Natural killer cell treated with Interleukin-12 subunit alpha and Interleukin-12 subunit beta and Interleukin-15 and Interleukin-18, amount 100 ng/mL, for 72 hours (primary cell): Measurements from ENCODE around the gene PCED1A. TPM values are rescaled to one million over a fixed set of nuclear protein-coding genes. Genes with fewer than 3 reads are reported as not detected.

Experiments
- ATAC-seq, 2 donors: fragments of 150-1000 bp; cut with Tn5 transposase in 1 of 2; sonication (Bioruptor Pico), chemical (Tn5 transposase) in 1 of 2; 2 replicates each; pipeline ENCODE4 v1.10.0; 2021
- DNase-seq: peaks from one replicate; pipeline ENCODE4 v3.0.0; 2022; ENCODE audit warnings: low spot score
- H3K27ac Mint-ChIP-seq, 2 donors: 1 replicate in 1 of 2; 2 replicates in 1 of 2; pipeline ENCODE4 v1.8.0; 2022; ENCODE audit warnings: mixed read lengths in 2 of 2, mild to moderate bottlenecking in 1 of 2, moderate library complexity in 1 of 2
- H3K27me3 Mint-ChIP-seq, 2 donors: 1 replicate in 1 of 2; 2 replicates in 1 of 2; pipeline ENCODE4 v1.8.0; 2022; ENCODE audit warnings: mixed read lengths in 2 of 2
- H3K36me3 Mint-ChIP-seq: one replicate; pipeline ENCODE4 v1.8.0; 2022; ENCODE audit warnings: mixed read lengths
- H3K4me1 Mint-ChIP-seq, 2 donors: 1 replicate in 1 of 2; 2 replicates in 1 of 2; pipeline ENCODE4 v1.8.0; 2022; ENCODE audit warnings: low read depth in 2 of 2, mixed read lengths in 2 of 2, mild to moderate bottlenecking in 1 of 2
- H3K4me3 Mint-ChIP-seq: one replicate; pipeline ENCODE4 v1.8.0; 2022; ENCODE audit warnings: mixed read lengths
- H3K9me3 Mint-ChIP-seq: 2 replicates; pipeline ENCODE4 v1.8.0; 2022; ENCODE audit warnings: mixed read lengths
- total RNA-seq, 2 donors: library from RNA; stranded (reverse); gene quantifications; one replicate each; pipeline ENCODE4 v1.2.3, GENCODE V29; 2022

PCED1A gene, protein sequence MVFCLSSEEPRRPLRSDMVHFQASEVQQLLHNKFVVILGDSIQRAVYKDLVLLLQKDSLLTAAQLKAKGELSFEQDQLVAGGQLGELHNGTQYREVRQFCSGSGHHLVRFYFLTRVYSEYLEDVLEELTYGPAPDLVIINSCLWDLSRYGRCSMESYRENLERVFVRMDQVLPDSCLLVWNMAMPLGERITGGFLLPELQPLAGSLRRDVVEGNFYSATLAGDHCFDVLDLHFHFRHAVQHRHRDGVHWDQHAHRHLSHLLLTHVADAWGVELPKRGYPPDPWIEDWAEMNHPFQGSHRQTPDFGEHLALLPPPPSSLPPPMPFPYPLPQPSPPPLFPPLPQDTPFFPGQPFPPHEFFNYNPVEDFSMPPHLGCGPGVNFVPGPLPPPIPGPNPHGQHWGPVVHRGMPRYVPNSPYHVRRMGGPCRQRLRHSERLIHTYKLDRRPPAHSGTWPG
- 10 to 100 TPM; 53.8 to 62.6 TPM for total RNA-seq

DNA sequence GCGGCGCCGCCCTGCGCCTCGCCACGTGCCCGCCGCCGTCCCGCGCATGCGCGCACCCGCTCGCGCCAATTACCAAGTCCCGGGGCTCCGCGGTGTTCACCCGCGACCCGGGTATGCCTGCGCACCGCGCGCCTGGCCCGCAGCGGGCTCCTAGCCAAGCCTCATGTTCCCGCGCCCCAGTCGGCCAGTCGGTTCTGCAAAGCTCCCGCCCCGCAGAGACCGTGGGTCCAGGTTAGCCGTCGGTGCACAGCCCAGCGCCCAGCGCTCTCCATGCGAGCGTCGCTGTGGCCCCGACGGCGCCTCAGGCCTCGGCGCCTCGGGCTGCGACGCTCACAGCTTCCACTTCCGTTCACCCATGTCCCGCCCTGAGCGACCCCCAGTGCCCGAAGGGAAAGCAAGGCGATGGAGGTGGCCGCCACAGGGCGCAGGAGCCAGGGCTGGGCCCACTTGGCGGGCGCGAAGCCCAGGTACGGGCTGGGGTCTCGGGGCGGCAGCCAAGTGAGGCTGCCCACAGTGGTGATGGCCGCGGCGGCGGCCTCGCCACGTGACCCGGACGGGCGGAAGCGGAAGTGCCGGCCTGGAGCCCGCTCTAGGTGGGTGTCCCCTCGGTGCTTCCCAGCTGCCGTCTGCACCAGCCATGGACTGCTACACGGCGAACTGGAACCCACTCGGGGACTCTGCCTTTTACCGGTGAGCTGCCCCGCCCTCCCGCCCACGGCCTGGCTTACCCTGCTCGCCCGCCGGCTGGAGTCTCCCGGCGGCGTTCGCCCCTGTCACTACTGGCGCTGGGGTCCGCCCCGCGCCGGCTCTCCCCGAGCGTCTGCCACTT lies at the start of gene PCED1A, which contains the start of gene VPS16:
Gene PCED1A, minus strand, starts transcription at position 518 of the 829 bp plus-strand sequence. CDS start 743 bp downstream, outside the sequence.
Gene VPS16, plus strand, starts transcription at position 608 of the 829 bp plus-strand sequence. Its CDS starts 30 bp downstream, at position 638.
- Mint-ChIP-seq H3K36me3 (peaks cover 30% of the 10 kb centered on the region), H3K27me3 (no peaks in the 10 kb centered on the region), H3K9me3 (no peaks in the 10 kb centered on the region), H3K27ac (peak within 1 kb of the TSS; percentile 89 to 92), H3K4me3 (peak within 1 kb of the TSS; percentile 91), H3K4me1 (peaks cover 35 to 55% of the 10 kb centered on the region in 2 donors)
- ATAC-seq (peak; percentile 97 to 98), DNase-seq (peak; percentile 92)

DNA sequence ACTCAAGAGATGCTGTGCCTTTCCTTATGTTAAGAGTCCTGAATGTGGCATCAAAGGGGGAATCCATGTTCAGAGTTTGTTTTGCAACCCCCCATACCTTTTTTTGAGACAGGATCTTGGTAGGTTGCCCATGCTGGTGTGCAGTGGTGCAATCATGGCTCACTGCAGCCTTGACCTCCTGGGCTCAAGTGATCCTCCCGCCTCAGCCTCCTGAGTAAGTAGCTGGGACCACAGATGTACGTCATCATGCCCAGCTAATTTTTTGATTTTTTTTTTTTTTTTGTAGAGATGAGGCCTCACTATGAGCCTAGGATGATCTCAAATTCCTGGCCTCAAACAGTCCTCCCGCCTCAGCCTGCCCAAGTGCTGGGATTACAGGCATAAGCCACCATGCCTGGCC lies 49.3 kb upstream of the PCED1A start:
- peaks cover 56 to 62% of the 10 kb centered on the region in 2 donors for H3K4me1 Mint-ChIP-seq
- ATAC-seq = no peak
- no peak overlapping the region for H3K4me3 Mint-ChIP-seq
- peaks cover 4% of the 10 kb centered on the region for H3K9me3 Mint-ChIP-seq
- no peak for DNase-seq
- no peaks in the 10 kb centered on the region for H3K36me3 Mint-ChIP-seq
- no peaks in the 10 kb centered on the region for H3K27me3 Mint-ChIP-seq
- peak overlapping the region in 1 of 2 donors; percentile 4 for H3K27ac Mint-ChIP-seq

DNA sequence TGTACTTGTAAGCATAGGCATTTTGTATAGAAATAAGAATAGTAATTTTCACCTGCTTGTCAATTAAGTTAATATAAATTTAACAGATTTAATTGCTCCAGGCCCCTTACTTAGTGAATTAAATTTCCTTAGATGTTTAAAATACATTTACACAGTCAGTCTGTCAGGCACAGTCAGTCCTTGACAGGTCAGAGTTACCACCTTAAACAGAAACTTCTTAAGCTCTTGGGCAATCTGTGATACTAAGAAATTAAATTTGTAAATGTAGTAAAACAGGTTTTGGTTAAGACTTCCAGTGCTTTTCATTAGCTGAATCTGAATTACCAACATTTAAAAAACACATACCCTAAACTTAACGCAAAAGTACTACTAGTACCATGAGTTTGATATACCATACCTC lies 48.8 kb upstream of the PCED1A start:
- no peak overlapping the region for H3K27ac Mint-ChIP-seq
- ATAC-seq (no peak), DNase-seq (no peak)
- no peaks in the 10 kb centered on the region for H3K27me3 Mint-ChIP-seq
- H3K9me3 Mint-ChIP-seq = peaks cover 4% of the 10 kb centered on the region
- H3K4me1 Mint-ChIP-seq = peaks cover 62 to 63% of the 10 kb centered on the region in 2 donors
- H3K4me3 Mint-ChIP-seq = no peak overlapping the region
- no peaks in the 10 kb centered on the region for H3K36me3 Mint-ChIP-seq

DNA sequence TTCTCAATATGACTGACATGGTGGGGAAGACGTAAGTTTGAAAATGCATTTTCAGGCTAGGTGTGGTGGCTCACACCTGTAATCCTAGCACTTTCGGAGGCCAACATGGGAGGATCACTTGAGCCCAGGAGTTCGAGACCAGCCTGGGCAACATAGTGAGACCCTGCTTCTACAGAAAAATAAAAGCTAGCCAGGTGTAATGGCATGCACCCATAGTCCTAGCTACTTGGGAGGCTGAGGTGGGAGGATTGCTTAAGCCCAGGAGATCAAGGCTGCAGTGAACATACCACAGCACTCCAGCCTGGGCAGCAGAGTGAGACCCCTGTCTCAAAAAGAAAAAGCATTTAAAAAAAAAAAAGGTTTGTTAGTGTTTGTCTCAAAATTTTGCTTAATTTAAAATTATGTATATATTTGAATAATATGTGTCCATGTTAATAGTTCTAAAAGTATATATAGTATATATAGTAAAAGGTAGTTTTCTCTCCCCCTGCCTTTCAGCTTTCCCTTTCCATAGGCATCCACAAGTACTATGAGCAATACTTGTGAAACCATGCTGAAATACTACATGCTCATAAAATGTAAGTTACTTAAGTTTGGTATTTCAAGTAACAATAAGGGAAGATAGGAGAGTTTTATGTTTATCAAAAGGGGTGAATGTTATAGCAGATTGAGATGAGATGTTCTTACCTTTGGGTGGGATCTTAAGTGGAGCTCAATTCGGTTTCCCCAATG lies 47.9 kb upstream of the PCED1A start:
- H3K4me3 Mint-ChIP-seq = no peak overlapping the region
- no peaks in the 10 kb centered on the region for H3K36me3 Mint-ChIP-seq
- peak overlapping the region in 1 of 2 donors; percentile 32 for H3K27ac Mint-ChIP-seq
- DNase-seq (no peak), ATAC-seq (no peak)
- H3K9me3 Mint-ChIP-seq = peaks cover 4% of the 10 kb centered on the region
- no peaks in the 10 kb centered on the region for H3K27me3 Mint-ChIP-seq
- peaks cover 66 to 68% of the 10 kb centered on the region in 2 donors for H3K4me1 Mint-ChIP-seq

DNA sequence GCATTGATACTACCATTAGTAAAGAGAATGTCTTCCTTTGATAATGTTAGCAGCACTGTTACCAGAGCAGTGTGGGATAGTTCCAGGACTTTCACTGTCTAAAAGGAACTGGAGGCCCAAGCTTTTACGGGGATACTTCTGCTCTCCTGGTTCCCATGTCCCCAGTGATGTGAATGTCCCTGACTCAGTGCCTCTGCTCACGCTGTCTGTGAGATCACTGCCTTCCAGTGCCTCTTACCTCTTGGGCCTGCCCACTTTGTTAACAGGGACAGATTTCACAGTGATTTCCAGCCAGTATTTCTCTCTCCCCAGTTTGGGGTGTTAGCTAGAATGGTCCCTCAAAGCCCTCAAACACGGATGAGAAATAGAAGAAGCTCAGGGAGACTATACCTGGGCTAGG lies 47.3 kb upstream of the PCED1A start:
- Mint-ChIP-seq H3K9me3 (peaks cover 4% of the 10 kb centered on the region), H3K4me3 (no peak overlapping the region), H3K27me3 (no peaks in the 10 kb centered on the region), H3K27ac (peak overlapping the region in 1 of 2 donors; percentile 2), H3K36me3 (no peaks in the 10 kb centered on the region), H3K4me1 (peaks cover 62 to 63% of the 10 kb centered on the region in 2 donors)
- no peak for ATAC-seq
- no peak for DNase-seq

DNA sequence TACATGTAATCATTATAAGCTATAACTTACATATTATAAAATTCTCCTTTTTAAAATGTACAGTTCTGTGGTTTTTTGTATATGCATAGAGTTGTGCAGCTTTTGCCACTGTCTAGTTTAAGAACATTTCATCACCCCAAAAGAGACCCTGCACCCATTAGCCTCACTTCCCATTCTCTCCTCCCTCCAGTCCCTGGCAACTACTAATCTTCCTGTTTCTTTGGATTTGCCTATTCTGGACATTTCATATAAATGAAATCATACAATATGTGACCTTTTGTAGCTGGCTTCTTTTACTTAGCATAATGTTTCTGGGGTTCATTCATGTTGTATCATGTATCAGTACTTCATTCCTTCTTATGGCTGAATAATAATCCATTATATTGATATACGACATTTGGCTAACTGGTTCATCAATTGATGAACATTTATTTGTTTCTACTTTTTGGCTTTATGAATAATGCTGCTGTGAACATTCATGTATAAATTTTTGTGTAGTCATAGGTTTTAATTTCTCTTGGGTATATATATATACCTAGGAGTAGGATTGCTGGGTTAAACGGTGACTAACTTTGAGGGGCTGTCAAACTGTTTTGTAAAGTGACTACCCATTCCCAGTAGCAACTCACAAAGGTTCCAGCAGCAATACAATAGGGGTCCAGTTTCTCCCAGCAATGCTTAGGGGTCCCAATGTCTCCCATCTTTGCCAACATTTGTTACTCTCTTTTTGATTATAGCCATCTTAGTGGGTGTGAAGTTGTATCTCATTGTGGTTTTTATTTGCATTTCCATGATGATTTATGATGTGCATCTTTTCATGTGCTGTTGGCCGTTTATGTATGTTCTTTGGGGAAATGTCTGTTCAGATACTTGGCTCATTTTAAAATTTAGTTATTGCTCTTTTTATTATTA lies 43.5 kb upstream of the PCED1A start:
- no peaks in the 10 kb centered on the region for H3K27me3 Mint-ChIP-seq
- ATAC-seq = peak in 1 of 2 donors; percentile 24
- DNase-seq = no peak
- H3K27ac Mint-ChIP-seq = peak overlapping the region in 1 of 2 donors; percentile 68
- no peaks in the 10 kb centered on the region for H3K9me3 Mint-ChIP-seq
- no peaks in the 10 kb centered on the region for H3K36me3 Mint-ChIP-seq
- H3K4me3 Mint-ChIP-seq = peak overlapping the region; percentile 69
- H3K4me1 Mint-ChIP-seq = peaks cover 47 to 48% of the 10 kb centered on the region in 2 donors

DNA sequence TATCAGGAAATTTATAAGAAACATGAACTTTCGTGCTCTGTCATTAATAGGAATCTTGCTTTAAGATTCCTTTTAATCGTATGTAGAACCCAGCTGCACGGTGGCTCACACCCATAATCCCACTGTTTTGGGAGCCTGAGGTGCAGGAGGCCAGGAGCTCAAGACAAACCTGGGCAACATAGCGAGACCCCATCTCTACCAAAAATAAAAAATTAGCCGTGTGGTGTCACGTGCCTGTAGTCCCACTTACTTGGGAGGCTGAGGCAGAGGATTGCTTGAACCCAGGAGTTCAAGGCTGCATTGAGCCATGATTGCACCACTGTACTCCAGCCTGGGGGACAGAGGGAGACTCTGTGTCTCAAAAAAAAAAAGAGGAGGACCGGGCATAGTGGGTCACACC lies 40.2 kb upstream of the PCED1A start:
- no peaks in the 10 kb centered on the region for H3K9me3 Mint-ChIP-seq
- ATAC-seq = no peak
- no peak overlapping the region for H3K4me3 Mint-ChIP-seq

DNA sequence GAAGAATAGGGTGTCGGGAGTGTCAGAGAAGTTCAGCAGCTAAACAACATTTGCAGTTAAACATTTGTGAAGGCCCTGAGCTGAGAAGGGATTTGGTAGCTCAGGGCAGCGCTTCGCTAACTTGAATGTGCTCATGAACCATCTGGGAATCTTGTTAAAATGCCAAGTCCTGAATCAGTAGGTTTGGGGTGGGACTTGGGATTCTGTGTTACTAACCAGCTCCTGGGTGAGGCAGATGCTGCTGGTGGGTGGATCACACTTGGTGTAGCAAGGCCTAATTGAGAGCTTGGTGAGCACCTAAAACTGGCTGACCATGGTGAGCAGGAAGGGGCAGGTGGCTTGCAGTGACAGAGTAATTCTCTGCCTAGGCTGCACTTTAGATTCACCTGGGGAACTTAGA lies 38.7 kb upstream of the PCED1A start:
- no peak for DNase-seq
- H3K4me3 Mint-ChIP-seq = no peak overlapping the region
- H3K9me3 Mint-ChIP-seq = no peaks in the 10 kb centered on the region
- H3K36me3 Mint-ChIP-seq = no peaks in the 10 kb centered on the region
- no peak for ATAC-seq
- H3K27me3 Mint-ChIP-seq = no peaks in the 10 kb centered on the region
- peaks cover 46 to 48% of the 10 kb centered on the region in 2 donors for H3K4me1 Mint-ChIP-seq
- peak overlapping the region in 1 of 2 donors; percentile 30 for H3K27ac Mint-ChIP-seq

More for the DNA sequence above, 40.2 kb upstream of the PCED1A start:
- peaks cover 48 to 49% of the 10 kb centered on the region in 2 donors for H3K4me1 Mint-ChIP-seq
- peak overlapping the region in 1 of 2 donors; percentile 50 for H3K27ac Mint-ChIP-seq
- no peak for DNase-seq
- no peaks in the 10 kb centered on the region for H3K36me3 Mint-ChIP-seq
- no peaks in the 10 kb centered on the region for H3K27me3 Mint-ChIP-seq

DNA sequence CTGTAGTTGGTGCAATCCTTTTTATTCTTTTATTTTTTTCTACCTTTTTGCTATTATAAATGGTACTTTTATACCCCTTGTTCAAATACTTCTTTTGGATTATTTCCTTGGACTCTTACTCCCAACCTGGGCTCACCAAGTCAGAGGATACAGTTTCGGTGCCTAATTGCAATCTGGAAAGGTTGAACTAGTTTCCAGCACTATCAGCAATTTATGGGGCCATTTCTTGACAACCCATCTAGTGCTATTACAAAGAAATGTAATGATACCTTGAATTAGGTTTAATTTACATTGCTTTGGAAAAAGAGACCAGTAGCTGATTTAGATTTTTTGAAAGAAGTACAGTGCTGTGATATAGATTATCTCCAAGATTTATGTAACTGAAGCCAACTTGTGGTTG lies 38.1 kb upstream of the PCED1A start:
- DNase-seq = no peak
- H3K27ac Mint-ChIP-seq = peak overlapping the region in 1 of 2 donors; percentile 30

DNA sequence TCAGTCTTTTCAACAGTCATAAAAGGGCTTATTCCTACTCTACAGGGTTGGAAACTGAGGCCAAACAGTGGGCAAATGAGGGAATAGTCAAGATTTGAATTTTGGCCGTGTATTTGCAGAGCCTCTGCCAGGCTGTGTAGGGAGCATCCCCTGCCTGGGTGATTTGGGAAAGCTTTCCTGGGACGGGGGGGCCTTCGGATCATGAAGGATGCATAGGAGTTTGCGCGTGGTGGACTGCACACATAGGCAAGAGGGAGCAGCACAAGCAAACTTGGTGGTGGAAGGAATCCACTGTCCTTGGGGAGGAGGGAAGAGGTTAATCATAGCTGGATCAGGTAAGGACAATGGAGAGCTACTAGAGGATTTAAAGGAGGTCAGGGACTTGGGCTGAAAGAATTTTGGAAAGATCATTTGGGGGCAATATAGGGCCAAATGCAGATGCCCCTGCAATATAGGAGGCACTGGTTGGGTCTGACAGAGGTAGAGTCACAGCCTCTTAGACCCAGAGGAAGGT lies 35.3 kb upstream of the PCED1A start:
- Mint-ChIP-seq H3K36me3 (no peaks in the 10 kb centered on the region), H3K9me3 (no peaks in the 10 kb centered on the region), H3K4me1 (peaks cover 57 to 58% of the 10 kb centered on the region in 2 donors), H3K27ac (peak overlapping the region; percentile 52 to 83), H3K27me3 (no peaks in the 10 kb centered on the region), H3K4me3 (peak overlapping the region; percentile 47)
- ATAC-seq (no peak), DNase-seq (no peak)

More for the DNA sequence above, 38.1 kb upstream of the PCED1A start:
- Mint-ChIP-seq H3K27me3 (no peaks in the 10 kb centered on the region), H3K4me1 (peaks cover 40 to 44% of the 10 kb centered on the region in 2 donors), H3K9me3 (no peaks in the 10 kb centered on the region), H3K36me3 (no peaks in the 10 kb centered on the region), H3K4me3 (no peak overlapping the region)
- ATAC-seq = no peak

DNA sequence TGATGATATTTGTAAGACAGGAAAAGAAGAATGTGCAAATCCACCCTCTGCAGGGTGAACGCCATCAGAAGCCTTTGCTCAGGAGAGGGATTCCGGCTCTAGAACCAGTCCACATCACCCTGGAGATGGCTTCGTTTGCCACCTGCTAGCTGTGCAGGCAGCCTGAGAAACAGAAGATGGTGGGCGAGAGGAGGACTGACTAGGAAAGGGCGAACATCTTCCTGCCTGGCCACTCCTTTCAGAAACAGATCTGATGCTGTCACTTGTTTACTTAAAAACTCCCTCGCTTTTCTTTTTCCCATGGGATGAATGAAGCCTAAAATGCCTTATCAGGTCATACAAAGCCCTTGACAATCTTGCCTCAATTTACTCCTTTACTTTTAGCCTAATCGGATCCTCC lies 34.0 kb upstream of the PCED1A start:
- ATAC-seq = no peak
- Mint-ChIP-seq H3K4me3 (peak overlapping the region; percentile 77), H3K4me1 (peaks cover 55 to 57% of the 10 kb centered on the region in 2 donors), H3K27me3 (no peaks in the 10 kb centered on the region), H3K36me3 (no peaks in the 10 kb centered on the region), H3K27ac (peak overlapping the region; percentile 52 to 83), H3K9me3 (no peaks in the 10 kb centered on the region)
- no peak for DNase-seq

DNA sequence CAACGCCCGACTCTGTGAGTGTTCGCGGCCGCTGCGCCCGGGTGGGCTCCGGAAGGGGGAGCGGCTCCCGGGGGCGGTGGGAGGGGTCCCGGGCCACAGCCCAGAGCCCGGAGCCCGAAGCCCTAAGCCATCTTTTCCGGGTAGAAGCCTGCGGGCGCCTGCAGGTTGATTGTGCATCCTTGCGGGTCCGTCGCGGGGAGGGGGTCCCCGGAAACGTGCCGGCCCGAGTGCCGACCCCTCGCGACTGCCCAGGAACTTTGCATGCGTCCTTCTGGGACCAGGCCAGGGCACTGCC lies 33.2 kb upstream of the PCED1A start:
- H3K27ac Mint-ChIP-seq = peak overlapping the region; percentile 52 to 83
- no peaks in the 10 kb centered on the region for H3K27me3 Mint-ChIP-seq
- DNase-seq = peak; percentile 80
- H3K4me3 Mint-ChIP-seq = peak overlapping the region; percentile 77
- peaks cover 52 to 54% of the 10 kb centered on the region in 2 donors for H3K4me1 Mint-ChIP-seq
- H3K9me3 Mint-ChIP-seq = no peaks in the 10 kb centered on the region
- peak in 1 of 2 donors; percentile 68 for ATAC-seq
- H3K36me3 Mint-ChIP-seq = no peaks in the 10 kb centered on the region
